T-helper 1 cell treated with Interleukin-12 subunit alpha and Interleukin-12 subunit beta and Interleukin-4 antibody, amounts not matched to agents 30 ng/mL and 1 ng/mL, for 36 hours (primary cell): Measurements from ENCODE around the gene PRR33. TPM values are rescaled to one million over a fixed set of nuclear protein-coding genes. Genes with fewer than 3 reads are reported as not detected.

Source experiments
- intact Hi-C: fragments of 100-400 bp; cut with micrococcal nuclease; formaldehyde crosslinking; loops from one replicate; pipeline ENCODE4 v1.15.1; 2024
- total RNA-seq: library from RNA; stranded (reverse); gene quantifications from 2 replicates; pipeline ENCODE4 v1.2.3, GENCODE V29; 2022

The PRR33 gene
- total RNA-seq, 1 donor from 2014 or later, result not detected

GRCh38 chr11:1839924-1840779 lies 51.5 kb downstream of the PRR33 start:
- intact Hi-C loops, result loop anchor here (2.0 kb wide), 2 partner anchors 43 to 79 kb away; partner anchors contain the start of gene TNNT3

GRCh38 chr11:1839204-1839923 lies 52.3 kb downstream of the PRR33 start:
- intact Hi-C loops, result loop anchor here (2.0 kb wide), 2 partner anchors 43 to 79 kb away; partner anchors contain the start of gene TNNT3

- intact Hi-C loops, result loop anchor here (2.0 kb wide), 2 partner anchors 44 to 80 kb away; partner anchors contain the start of gene TNNT3
Observed at GRCh38 chr11:1838426-1839144, 53.1 kb downstream of the PRR33 start, which contains the start of gene TNNI2. TNNI2 (plus strand) TSS chr11:1838981; CDS start chr11:1839697, 716 bp downstream.

Other genes with a start within 250 kb of the PRR33 start
- not detected in 2 replicates for gene KRTAP5-6, start 194.7 kb downstream of the PRR33 start, total RNA-seq
- gene IFITM10, start 141.3 kb downstream of the PRR33 start, total RNA-seq, result 1.2 and 1.8 TPM in 2 replicates
- 209 and 218 TPM in 2 replicates for gene CTSD, start 128.0 kb downstream of the PRR33 start, total RNA-seq
- not detected in 2 replicates for gene SYT8, start 56.9 kb downstream of the PRR33 start, total RNA-seq
- gene TNNI2, start 52.9 kb downstream of the PRR33 start, total RNA-seq, result not detected in 2 replicates
- 418 and 430 TPM in 2 replicates for gene LSP1, start 38.8 kb downstream of the PRR33 start, total RNA-seq
- 6.1 and 6.7 TPM in 2 replicates for gene TNNT3, start 27.8 kb upstream of the PRR33 start, total RNA-seq
- gene MRPL23, start 55.4 kb upstream of the PRR33 start, total RNA-seq, result 45.3 and 51.3 TPM in 2 replicates
- 0.41 TPM in 1 of 2 replicates, not detected in the other for gene H19, start 105.9 kb upstream of the PRR33 start, total RNA-seq
- gene IGF2, start 247.5 kb upstream of the PRR33 start, total RNA-seq, result 0.17 and 0.32 TPM in 2 replicates